Measurements from ENCODE around the gene TMEM245.

- TF ChIP-seq, protein P1, sequence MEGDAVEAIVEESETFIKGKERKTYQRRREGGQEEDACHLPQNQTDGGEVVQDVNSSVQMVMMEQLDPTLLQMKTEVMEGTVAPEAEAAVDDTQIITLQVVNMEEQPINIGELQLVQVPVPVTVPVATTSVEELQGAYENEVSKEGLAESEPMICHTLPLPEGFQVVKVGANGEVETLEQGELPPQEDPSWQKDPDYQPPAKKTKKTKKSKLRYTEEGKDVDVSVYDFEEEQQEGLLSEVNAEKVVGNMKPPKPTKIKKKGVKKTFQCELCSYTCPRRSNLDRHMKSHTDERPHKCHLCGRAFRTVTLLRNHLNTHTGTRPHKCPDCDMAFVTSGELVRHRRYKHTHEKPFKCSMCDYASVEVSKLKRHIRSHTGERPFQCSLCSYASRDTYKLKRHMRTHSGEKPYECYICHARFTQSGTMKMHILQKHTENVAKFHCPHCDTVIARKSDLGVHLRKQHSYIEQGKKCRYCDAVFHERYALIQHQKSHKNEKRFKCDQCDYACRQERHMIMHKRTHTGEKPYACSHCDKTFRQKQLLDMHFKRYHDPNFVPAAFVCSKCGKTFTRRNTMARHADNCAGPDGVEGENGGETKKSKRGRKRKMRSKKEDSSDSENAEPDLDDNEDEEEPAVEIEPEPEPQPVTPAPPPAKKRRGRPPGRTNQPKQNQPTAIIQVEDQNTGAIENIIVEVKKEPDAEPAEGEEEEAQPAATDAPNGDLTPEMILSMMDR (tag by site-specific recombination; IDR thresholded peaks at IDR 0.05): no peak
- no peak for TF ChIP-seq ZNF777 (tag by site-specific recombination; IDR thresholded peaks at IDR 0.05; ENCODE audit: borderline replicate concordance)
- TF ChIP-seq ZBTB7A (tag by site-specific recombination; IDR thresholded peaks at IDR 0.05; ENCODE audit: low read depth): no peak
- no peak for TF ChIP-seq MZF1 (tag by site-specific recombination; IDR thresholded peaks at IDR 0.05; ENCODE audit: borderline replicate concordance)
Measured at GRCh38 chr9:109028457-109028856, 91.3 kb downstream of the TMEM245 start.
